GF-D8 (cell line): Measurements from ENCODE around the gene ZDHHC24.
"Not testable (repeated sequence)": the region's sequence is repeated elsewhere in the genome, so short reads cannot be mapped to it uniquely, and the experiment has no call there.

ENCODE experiments used
- DNase-seq: peaks from one replicate; lab custom pipeline; 2025; lab: John Stamatoyannopoulos, UW

ZDHHC24 gene, protein sequence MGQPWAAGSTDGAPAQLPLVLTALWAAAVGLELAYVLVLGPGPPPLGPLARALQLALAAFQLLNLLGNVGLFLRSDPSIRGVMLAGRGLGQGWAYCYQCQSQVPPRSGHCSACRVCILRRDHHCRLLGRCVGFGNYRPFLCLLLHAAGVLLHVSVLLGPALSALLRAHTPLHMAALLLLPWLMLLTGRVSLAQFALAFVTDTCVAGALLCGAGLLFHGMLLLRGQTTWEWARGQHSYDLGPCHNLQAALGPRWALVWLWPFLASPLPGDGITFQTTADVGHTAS

DNA sequence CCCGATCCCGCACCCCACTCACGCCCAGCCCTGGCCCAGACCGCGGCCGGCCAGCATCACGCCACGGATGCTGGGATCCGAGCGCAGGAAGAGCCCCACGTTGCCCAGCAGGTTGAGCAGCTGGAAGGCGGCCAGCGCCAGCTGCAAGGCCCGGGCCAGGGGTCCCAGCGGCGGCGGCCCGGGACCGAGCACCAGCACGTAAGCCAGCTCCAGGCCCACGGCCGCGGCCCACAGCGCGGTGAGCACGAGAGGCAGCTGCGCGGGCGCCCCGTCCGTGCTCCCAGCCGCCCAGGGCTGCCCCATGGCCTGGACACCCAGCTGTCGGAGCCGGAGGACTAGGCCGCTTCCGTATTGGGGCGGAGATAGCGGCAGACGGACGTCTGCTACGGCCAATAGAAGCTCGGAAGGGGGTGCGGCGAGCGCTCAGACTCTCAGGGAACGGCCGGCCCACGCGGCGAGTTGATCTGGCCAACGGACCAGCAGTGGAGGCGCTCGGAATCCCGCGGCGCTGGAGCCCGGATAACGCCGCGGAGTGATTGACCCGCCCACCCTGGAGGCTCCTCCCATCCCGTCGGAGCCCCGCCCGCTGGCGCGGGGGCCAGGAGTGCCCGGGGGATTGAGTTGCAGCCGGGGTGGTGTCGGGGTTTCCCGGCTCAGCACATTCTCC lies at the start of gene ZDHHC24:
Gene ZDHHC24 (minus strand): TSS at position 348 of the 667 bp plus-strand sequence. CDS start 45 bp downstream, at position 303.
- DNase-seq, result peak; percentile 80

DNA sequence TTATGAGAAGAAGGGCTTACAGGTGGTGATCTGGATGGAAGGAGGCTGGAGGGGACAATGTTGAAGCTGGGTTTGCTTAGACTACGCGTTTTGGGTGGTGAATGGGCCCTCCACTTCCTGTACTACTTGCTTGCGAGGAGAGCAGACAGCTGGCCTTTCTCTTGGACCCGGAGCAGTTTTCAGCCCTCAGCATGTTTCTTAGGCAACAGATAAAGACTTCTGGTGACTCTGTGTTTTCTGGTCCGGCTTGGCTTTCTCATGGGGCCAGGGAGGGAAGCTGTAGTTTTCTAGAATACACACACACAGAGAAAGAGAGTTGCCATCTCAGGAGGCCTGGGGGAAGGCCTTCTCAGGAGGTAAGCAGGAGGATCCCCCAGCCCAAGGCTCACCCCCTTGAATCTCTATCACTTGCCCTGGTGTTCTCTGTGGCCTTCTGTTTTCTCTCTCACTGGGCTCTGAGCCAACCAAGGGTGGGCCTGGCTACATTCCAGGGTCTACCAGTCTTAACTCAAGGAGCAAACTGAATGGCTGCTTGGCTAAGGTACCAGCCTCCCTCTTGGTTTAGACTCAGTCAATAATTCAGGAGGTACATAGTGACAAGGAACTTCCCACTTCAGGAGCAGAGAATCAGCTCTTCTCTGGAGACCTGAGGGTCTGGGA lies 49.5 kb upstream of the ZDHHC24 start:
- DNase-seq, result no peak

DNA sequence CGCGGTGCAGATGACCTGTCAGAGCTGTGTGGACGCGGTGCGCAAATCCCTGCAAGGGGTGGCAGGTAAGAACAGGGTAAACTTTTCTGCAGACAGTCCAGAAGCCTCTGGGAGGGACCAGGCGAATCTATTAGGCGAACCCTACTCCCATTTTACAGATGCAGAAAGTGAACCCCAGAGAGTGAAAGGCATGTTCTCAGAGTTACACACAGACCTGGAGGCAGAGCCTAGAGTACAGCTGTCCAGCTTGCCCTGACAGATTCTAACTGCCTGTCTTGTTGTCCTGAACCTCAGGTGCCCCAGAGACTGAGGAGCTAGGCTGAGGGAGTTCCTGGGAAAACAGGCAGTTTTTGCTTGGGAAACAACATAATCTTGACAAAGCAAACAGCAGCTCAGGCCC lies 47.8 kb upstream of the ZDHHC24 start:
- no peak for DNase-seq

DNA sequence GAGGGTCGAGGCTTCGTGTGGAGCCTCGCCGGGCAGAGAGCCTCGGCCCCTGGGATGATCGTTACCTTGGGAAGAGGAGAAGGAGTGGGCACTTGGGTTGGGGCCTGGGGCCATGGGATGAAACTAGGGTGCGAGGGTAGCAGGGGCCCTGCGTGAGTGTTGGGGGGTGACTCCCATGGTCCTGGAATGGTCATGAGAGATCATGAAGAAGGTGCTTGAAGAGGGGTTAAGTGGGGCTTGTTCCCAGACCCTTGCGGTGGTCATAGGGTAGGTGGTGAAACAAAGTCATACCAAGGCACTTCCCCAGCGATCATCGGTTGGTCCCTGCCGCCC lies 47.4 kb upstream of the ZDHHC24 start:
- no peak for DNase-seq

DNA sequence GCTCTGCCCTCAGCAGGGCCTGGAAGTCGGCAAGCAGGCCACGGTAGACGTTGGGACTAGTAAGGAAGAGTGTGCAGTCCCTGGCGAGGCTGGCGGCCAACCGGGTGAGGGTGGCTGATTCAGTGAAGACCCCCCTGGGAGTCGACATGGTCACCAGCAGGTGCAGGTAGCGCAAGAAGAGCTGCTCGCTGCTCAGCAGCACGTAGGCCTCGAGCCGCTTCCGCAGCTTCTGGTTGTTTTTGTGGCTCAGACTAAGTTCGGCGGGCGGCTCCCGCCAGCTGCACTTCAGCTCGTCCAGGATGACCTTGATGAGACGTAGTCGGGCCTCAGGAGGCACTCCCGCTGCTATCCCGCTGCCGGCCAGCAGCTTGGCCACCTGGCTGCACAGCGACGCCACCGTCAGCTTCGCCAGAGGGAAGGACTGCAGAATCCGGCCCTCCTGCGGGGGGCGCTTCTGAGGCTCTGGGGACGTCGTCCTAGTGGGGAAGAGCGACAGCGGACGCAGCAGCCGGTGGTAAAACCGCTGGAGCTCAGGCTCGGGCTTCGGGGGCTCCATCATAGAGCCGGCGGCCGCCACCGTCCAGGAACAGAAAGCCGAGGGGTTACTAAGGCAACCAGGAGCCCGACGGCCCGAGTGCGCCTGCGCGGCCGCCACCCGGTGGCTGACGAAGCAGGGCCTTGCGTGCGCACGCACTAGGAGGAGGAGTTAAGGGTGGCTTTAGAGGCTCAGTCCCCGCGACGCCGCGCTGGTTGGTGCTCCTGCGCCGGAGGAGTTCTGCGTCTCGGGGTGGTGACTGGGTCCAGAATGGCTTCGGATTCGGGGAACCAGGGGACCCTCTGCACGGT lies 46.8 kb upstream of the ZDHHC24 start, which contains the start of the genes CCDC87 and CCS:
Gene CCDC87 (minus strand): TSS at position 607 of the 846 bp plus-strand sequence. CDS start 48 bp downstream, at position 559.
Gene CCS (plus strand): TSS at position 729 of the 846 bp plus-strand sequence. CDS start 77 bp downstream, at position 806.
- DNase-seq, result peak; percentile 82

DNA sequence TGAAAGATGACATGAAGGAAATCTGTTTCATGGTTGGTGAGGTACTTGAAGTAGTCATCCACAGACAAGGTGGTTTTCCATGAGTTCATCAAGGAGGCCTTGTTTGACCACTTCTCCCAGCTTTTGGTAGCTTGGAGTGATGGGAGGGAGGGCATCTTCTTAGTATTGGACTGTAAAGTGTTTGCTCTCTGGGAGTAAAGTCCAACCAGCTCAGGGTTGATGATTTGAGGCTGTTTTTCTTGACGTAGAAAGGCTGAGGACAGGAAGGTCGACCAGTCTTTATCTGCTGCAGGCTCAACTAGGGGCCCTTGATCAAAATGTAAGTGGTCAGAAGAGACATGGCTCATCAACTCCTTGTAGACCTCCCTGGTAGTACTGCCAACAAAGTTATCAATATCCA lies 45.3 kb upstream of the ZDHHC24 start:
- DNase-seq, result no peak

DNA sequence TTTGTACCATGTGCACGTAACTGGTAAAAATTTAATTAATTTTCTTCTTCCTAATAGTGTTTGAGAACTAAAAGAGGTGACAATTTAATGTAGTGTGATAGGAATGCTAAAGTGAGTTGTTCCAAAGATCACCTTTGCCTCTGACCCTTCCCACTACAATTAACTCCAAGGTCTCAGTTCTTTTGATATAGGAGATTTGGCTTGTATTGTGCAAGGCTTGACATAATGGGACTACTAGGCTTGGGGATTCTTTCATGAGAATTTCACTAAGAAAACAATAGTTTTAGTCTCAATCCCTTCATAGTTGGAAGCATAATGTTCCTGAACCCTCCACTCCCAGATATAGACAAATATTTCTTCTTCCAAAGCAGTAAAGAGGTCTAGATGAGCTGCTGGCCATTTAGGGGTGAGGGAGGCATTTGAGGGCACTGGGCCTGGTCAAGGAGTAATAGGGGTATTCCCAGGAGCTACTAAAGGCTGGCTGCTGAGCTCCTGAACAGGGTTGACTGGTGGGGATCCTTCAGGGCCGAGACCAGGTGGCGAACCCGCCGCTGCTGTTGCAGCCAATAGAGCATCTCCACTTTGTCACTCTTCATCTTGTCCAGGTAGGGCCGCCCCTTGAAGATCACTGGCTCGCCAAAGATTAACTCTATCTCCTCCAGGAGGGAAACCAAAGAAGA lies 44.3 kb upstream of the ZDHHC24 start:
- DNase-seq, result no peak

DNA sequence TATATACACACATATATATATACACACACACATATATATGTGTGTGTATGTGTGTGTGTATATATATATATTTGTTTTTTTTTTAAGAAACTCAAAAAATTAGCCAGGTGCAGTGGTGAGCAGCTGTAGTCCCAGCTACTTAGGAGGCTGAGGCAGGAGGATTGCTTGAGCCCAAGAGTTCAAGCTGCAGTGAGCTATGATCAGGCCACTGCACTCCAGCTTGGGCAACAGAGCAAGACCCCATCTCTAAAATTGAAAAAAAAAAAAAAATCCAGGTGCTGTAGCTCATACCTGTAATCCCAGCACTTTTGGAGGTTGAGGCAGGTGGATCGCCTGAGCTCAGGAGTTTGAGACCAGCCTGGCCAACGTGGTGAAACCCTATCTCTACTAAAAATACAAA lies 43.5 kb upstream of the ZDHHC24 start:
- not testable (repeated sequence) for DNase-seq

DNA sequence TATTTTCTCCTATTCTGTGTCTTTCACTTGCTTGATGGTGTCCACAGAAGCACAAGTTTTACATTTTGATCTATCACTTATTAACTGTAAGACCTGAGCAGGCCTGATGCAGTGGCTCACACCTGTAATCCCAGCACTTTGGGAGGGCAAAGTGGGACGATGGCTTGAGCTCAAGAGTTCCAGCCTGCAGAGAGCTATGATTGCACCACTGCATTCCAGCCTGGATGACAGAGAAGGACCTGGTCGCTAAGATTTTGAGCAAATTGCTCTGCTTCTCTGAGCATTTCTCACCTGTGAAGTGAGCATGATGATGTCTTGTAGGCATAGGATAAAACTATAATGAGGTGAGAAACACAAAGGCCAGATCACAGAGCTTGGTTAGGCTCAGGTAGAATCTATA lies 40.3 kb upstream of the ZDHHC24 start:
- DNase-seq, result no peak

DNA sequence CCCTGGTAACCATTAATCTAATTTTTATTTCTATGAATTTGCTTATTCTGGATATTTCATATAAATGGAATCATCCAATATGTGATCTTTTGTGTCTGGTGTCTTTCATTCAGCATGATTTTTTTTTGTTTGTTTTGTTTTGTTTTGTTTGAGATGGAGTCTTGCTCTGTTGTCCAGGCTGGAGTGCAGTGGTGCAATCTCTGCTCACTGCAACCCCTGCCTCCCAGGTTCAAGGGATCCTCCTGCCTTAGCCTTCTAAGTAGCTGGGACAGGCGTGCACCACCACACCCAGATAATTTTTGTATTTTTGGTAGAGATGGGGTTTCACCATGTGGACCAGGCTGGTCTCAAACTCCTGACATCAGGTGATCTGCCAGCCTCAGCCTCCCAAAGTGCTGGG lies 39.6 kb upstream of the ZDHHC24 start:
- DNase-seq, result not testable (repeated sequence)

DNA sequence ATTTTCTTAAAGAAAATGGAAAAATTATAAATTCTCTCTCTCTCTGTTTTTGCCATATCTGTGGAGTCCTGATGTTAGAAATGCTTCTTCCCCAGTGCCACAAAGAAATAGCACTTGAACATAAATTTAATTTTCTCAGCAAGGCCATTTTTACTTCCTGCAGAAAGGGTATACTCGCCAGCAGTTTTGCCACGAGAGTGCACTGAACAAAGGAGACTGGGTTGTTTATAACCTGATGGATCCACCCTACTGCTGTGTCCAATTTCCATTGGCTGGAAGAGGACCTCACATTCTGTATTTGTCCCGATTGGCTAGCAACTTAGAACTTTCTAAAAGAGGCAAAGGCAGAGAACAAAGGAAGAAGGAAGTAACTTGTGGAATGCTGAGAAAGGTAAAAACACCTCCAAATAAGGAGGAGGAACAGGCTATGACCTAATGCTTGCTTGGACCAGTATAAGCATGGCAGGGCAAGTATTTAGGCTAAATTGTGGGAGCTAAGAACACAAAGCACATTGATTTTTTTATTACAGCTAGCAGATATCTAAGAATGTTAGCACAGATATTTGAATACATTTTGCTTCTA lies 36.8 kb upstream of the ZDHHC24 start:
- DNase-seq, result not testable (repeated sequence)

DNA sequence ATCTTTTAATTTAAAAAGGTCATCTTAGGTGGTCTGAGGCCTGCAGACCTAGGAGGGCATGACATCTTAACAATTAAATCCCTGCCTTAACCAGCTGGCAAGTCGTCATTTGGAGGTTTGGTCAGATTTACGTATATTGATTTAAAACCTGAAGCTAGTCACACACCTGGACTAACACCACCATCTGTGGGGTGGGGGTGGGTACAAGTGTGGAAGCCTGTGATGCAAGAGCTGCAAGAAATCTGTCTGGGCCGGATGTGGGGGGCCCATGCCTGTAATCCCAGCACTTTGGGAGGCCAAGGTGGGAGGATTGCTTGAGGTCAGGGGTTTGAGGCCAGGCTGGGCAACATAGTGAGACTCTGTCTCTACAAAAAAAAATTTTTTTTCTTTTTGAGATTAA lies 35.4 kb upstream of the ZDHHC24 start:
- no peak for DNase-seq

DNA sequence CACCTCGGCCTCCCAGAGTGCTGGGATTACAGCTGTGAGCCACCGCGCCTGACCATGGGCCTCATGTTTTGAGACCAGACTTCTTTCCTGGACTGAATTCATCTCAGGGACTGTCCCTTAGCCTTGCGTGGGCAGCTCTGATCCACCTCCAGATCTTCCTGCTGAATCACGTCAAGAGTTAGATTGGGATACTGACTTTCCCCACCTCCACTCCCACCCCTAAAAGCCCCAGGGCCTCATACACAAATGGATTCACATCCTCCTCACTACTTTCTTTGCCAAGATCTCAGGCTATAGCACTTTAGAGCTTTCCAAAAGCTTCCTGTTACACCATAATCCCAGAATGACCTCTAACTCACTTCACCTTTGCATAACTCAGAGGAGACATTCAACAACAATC lies 35.0 kb upstream of the ZDHHC24 start:
- no peak for DNase-seq

DNA sequence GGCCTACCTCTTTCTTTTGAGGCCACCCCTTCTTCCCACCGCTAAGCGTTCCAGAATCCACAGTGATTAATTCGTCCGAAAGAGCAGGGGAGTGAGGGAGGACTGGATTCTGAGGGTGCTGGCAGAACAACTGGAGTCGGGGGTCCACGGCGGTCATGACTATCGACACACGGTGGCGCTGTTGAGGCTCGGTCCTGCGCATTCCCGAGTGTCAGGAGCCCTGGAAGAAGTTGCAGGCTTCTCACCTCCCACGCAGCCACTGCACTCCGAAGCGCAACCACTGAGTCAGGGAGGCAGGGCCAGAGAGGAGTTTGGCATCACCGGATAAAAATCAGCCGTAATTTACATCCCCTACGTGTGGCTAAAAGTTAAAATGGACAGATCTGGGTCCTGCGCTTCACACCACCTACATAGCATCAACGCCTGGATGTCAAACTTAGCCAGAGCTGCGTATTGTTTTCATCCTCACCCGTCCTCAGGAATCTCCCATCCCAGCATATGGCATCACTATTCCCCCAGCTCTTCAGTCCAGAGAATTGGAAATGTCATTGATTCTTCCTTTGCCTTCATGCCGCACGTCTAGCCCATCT lies 33.3 kb upstream of the ZDHHC24 start:
- DNase-seq, result peak; percentile 2

DNA sequence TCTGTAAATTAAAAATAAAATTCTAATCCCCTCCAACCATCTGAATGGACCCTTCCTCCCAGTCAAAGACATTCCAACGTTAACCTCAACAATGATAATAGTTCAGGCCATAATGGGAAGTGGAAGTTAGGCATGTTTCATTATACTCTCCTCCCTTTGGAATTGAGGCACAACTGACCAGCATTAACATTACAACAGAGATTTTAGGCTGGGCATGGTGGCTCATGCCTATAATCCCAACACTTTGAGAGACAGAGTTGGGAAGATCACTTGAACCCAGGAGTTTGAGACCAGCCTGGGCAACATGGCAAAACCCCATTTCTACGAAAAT lies 25.0 kb upstream of the ZDHHC24 start:
- no peak for DNase-seq

DNA sequence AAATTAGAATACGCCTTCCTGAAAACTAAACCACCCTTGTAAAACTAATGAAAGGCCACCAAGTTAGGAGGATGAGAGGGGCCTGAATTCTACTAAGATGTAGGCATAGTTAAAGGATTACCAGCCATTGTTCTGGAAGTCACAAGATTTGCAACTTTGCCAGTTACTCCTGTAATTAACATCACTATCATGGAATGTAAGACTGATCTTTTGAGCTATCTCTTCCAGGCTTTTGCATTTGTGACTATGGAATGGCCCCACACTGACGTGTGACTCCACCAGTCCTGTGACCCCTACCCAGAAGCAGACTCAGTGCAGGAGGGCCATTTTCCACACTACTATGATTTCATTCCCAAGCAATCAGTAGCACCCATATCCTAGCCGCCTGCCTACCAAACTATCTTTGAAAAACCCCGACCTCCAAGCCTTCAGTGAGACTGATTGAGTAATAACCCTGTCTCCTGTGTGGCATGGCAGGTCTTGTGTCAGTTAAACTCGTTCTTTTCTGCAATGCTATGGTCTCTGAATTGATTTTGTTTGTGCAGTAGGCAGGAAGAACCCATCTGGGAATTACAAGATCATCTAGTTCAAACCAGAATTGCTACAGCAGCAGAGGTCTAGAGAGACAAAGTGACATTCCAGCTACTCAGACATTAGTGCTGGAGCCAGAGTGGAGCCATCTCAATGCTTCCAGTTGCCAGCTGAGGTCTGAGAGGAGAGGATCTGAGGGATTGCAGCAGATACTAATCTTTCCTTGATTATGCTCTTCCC lies 24.4 kb upstream of the ZDHHC24 start:
- DNase-seq, result no peak

DNA sequence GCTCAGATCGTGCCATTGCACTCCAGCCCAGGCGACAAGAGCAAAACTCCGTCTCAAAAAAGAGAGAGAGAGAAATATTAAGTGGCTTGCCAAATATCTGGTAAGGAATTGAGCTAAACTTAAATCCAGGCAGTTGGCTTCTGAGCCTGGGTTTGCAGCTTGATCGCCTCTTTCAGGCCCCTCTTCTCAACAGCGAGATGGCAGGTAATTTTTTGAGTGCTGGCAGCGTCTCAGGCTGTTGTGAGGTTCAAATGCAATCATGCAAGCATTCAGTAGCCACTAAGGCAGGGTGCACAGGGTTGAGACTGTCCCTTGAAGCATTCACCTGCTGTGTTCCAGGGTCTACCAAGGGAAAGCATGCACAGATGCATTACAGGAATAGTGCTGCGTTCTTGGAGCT lies 23.2 kb upstream of the ZDHHC24 start:
- no peak for DNase-seq

DNA sequence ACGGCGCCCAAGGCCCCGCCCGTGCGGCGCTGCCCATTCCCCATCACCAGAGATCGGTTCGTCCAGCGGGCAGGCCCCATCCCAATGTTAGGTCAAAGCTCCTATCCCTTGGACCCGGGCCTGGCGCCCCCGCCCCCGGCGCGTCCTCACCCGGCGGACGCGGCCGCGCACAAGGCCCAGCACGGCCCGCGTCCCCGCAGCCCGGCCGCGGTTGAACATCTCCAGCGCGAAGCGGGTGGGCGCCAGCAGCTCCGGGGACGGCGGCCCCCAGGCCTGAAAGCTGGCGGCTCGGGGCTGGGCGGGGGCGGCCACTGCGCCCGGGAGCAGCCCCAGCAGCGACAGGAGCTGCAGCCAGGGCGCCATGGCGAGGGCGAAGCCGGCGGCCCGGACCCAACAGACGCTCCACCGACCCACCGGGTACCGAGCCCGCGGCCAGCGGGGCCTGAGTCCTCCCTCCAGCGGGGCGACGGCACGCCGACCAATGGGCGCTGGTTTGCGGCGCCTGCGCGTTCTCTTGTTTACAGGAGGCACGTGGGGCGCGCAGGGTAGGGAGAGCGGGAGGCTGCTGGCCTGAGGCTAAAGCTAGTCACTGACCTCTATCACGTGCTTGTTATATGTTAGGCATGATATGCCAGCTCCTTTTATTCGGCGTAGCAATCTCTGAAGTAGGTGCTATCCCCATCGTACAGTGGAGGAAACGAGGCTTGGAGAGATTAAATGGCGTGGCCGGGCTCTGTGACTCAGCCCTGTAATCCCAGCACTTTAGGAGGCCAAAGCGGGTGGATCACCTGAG lies 22.5 kb upstream of the ZDHHC24 start, which contains the start of gene CTSF:
Gene CTSF (minus strand): TSS at position 483 of the 793 bp plus-strand sequence. CDS start 120 bp downstream, at position 363.
- peak; percentile 3 for DNase-seq

DNA sequence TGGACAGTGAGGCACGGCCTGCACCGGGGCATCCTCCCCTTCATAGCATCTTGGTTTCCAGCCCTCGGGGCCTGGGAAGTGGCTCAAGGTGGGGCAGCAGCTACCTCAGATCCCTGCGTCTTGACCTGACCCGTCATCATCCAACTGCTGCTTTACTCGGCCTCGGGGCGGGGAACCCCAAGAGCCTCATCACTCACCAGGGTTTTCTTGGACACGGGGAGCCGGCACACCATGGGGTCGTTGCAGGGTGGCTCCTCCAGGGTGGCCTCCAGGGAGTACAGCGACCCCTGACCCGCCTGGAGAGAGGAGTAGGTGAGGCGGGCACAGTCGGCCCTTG lies 21.9 kb upstream of the ZDHHC24 start:
- no peak for DNase-seq
